Mesodermal cell (in vitro differentiated cells): ENCODE results near the gene BOD1L1.

Experiments
- H3K27ac ChIP-seq: 2 replicates; pipeline ENCODE4 v1.7.0; 2013; ENCODE audit warnings: mild to moderate bottlenecking, low read depth, low read length, moderate library complexity; ENCODE audit not compliant: severe bottlenecking
- H3K36me3 ChIP-seq: 2 replicates; pipeline ENCODE4 v1.7.1; 2013; ENCODE audit warnings: mild to moderate bottlenecking, low read length, moderate library complexity; ENCODE audit not compliant: control insufficient read depth, insufficient read depth
- H3K4me1 ChIP-seq: one replicate; pipeline ENCODE4 v1.7.1; 2013; ENCODE audit warnings: mild to moderate bottlenecking, low read length; ENCODE audit not compliant: insufficient read depth, control insufficient read depth, poor library complexity, severe bottlenecking
- H3K4me3 ChIP-seq: 2 replicates; pipeline ENCODE4 v1.7.0; 2013; ENCODE audit warnings: low read length, control low read depth, mild to moderate bottlenecking; ENCODE audit not compliant: insufficient read depth, poor library complexity, severe bottlenecking; ENCODE audit errors: extremely low read depth
- H3K9me3 ChIP-seq: 2 replicates; pipeline ENCODE4 v1.7.1; 2013; ENCODE audit warnings: mild to moderate bottlenecking, low read length, moderate library complexity; ENCODE audit not compliant: control insufficient read depth
- WGBS, 2 experiments: methylation state at CpG; one replicate each; pipeline ENCODE4 v1.1.5; 2013; ENCODE audit warnings: missing lambda C conversion rate in 2 of 2; ENCODE audit not compliant: insufficient coverage in 2 of 2; 5-methylcytosine and 5-hydroxymethylcytosine counted together

The BOD1L1 gene

DNA sequence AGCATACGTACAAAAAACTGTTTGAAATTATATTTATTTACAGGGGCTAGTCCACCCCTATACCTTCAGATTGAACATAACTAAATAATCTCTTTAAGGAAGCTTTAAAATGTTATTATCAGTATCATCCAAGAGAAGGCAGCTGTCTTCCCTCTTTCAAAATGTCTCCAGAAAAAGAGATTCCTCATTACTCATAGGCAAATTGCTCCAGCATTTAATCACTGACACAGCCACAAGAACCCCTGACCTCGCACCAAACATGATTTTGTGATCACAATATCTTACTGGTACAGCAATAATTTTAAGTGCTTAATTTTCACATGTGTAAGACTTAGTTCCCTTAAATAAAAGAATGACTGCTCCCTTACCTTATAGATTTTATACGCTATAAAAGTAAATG is 9.7 kb downstream of the BOD1L1 start:
- H3K36me3 ChIP-seq: peaks cover 52% of the 10 kb centered on the region
- no peak overlapping the region for H3K4me3 ChIP-seq
- no peaks in the 10 kb centered on the region for H3K9me3 ChIP-seq
- no CpG with 5 or more reads among the region's 3 CpGs for WGBS, 2 experiments
- H3K27ac ChIP-seq: no peak overlapping the region
- H3K4me1 ChIP-seq: peaks cover 2% of the 10 kb centered on the region

DNA sequence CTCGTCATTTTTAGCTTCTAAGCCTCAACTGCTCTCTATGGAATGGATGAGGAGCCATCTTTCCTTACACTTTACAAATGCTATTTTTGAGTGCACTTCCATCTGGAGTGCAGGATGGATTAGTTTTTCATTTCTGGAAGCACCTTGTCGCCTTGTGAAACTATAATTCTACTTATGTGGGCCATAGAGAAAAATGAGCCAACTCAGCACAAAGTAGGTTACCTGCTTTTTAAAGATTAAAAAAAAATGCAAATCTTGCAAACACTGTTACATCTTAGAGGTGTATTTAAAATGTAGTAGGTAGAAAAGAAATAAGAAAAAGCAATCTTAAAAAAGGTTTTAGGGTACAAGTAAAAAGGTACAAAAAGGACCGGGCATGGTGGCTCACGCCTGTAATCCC is 10.9 kb downstream of the BOD1L1 start:
- Histone ChIP-seq H3K4me3 (no peak overlapping the region), H3K27ac (no peak overlapping the region), H3K36me3 (peaks cover 64% of the 10 kb centered on the region), H3K4me1 (peaks cover 5% of the 10 kb centered on the region), H3K9me3 (no peaks in the 10 kb centered on the region)
- WGBS, 2 experiments: 100% methylated on average over 2 of the region's 4 CpGs; no CpG with 5 or more reads in 1 of the 2 experiments

DNA sequence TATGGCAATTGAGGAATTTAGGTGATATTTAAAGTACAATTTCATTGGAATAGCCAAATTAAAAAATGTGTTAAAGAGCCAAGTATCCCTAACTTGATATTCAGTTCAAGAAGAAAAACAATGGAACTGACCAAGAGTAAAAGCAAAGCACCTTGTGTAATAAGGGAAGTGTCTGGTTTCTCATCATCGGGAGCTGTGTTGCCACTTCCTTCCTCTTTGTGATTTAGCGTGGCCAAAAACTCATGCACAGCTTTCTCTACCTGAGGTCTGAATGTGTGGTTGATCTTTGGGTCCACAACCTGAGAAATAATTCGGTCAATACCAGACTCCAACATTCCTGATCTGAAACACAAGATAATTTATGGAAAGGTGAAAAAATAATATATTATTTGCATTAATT is 12.4 kb downstream of the BOD1L1 start:
- WGBS, 2 experiments: no CpG with 5 or more reads among the region's 3 CpGs
- no peak overlapping the region for H3K27ac ChIP-seq
- H3K9me3 ChIP-seq: no peaks in the 10 kb centered on the region
- peaks cover 5% of the 10 kb centered on the region for H3K4me1 ChIP-seq
- H3K36me3 ChIP-seq: peaks cover 75% of the 10 kb centered on the region
- H3K4me3 ChIP-seq: no peak overlapping the region

DNA sequence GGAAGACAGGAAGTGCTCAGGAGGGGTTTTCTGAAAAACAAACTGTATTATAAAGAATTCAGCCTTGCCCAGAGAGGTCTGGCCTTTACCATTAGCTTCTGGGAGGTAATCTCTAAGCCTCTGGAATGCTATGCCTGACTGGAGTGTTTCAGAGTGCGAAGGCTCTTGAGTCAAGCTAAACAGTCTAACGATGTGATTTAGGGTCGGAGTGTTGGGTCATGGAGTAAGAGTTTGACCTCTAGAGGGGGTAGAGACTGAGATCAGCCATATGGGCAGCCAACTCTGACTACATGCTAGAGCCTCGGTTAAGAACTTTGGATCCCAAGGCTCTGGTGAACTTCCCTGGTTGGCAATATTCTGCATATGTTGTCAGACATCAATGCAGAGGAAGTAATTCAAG is 15.0 kb downstream of the BOD1L1 start:
- H3K4me3 ChIP-seq: no peak overlapping the region
- H3K9me3 ChIP-seq: no peaks in the 10 kb centered on the region
- peaks cover 5% of the 10 kb centered on the region for H3K4me1 ChIP-seq
- 81 to 94% methylated on average over 3 to 4 of the region's 4 CpGs for WGBS, 2 experiments
- peaks cover 70% of the 10 kb centered on the region for H3K36me3 ChIP-seq
- peak overlapping the region; percentile 12 for H3K27ac ChIP-seq

DNA sequence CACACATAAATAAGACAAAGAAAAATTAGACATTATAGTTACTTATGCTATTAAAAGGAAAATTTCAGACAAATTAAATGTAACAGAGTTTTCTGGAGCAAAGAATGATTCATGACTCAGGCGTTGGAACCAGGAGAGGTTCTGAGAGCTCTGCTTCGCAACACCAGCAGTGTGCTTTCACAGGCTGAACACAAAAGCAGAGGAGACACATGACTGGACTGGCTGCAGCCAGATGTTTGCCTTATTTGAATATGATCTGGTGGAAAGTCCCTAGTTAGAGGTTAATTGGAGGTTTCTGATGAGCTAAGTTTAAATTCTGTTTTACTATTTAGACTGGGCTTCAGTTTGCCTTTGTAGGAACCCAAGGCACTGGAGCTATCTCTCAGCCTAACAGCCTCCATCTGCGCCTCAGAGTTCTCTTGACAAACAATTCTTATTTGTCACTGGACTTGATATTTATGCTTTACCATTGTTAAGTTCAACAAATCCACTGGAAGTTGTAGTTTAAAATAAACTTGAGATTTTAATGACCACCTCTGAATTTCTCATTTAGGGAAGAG is 16.2 kb downstream of the BOD1L1 start:
- H3K9me3 ChIP-seq: no peaks in the 10 kb centered on the region
- no peak overlapping the region for H3K27ac ChIP-seq
- H3K4me3 ChIP-seq: no peak overlapping the region
- peaks cover 64% of the 10 kb centered on the region for H3K36me3 ChIP-seq
- WGBS, 2 experiments: 100% methylated on average over 2 of the region's 3 CpGs
- H3K4me1 ChIP-seq: peaks cover 5% of the 10 kb centered on the region

DNA sequence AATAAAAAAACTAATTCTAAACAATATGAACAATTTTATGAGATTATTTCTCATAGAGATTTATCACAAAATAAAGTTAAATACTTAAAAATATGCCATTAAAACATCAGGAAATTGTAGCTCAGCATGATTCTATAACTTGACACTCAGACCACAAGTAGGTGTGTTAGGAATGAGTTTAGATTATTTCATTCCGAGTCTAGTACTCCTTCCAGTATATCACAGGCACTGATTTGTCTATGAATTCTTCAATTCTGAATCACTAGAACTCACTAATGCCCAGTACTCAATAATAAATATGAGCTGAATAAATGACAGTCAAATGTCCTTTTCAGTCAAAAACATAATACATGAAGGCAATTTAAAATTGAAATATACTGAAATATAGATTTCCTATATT is 22.2 kb downstream of the BOD1L1 start:
- Histone ChIP-seq H3K4me3 (no peak overlapping the region), H3K27ac (no peak overlapping the region), H3K36me3 (peaks cover 64% of the 10 kb centered on the region), H3K4me1 (no peaks in the 10 kb centered on the region), H3K9me3 (no peaks in the 10 kb centered on the region)
- no CpG with 5 or more reads among the region's 1 CpG for WGBS, 2 experiments

DNA sequence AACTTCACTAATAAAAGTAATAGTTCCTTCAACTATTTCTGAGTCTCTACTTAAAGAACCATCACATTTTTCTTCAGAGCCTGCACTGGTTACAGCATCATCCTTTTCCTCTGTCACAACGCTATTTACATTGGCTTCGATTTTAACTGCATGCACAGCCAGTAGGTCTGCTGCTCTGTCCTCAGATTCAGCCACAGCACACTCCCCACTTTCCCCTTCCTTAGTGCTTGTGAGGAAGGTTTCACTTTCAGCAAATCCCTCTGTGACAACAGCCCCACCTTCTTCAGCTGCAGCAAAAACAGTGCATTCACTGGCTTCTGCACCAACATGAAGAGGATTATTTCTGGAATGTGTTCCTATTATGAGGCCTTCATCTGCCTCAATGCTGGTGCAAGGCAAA is 25.7 kb downstream of the BOD1L1 start:
- H3K27ac ChIP-seq: no peak overlapping the region
- WGBS, 2 experiments: 80 to 95% methylated on average over 1 to 2 of the region's 2 CpGs
- no peaks in the 10 kb centered on the region for H3K9me3 ChIP-seq
- no peaks in the 10 kb centered on the region for H3K4me1 ChIP-seq
- no peak overlapping the region for H3K4me3 ChIP-seq
- H3K36me3 ChIP-seq: peaks cover 70% of the 10 kb centered on the region

DNA sequence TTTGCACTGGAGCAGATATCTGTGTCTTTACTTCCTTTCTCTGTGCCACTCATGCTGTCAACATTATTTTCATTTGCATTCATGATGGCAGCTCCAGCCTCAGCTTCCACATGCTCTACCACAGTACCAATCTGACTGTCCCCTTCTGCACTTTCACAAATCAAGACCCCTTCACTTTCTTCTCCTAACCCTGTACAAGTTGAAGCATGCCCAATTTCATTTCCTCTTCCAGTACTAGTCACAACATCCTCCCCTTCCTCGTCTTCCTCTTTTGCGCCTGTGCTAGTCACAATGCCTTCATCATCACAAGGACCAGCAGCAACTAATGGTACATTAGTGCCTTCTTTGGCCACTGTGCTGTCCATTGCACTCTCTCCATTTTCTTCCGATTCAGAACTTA is 26.5 kb downstream of the BOD1L1 start:
- 84 to 89% methylated on average over 3 of the region's 3 CpGs for WGBS, 2 experiments
- Histone ChIP-seq H3K9me3 (no peaks in the 10 kb centered on the region), H3K27ac (no peak overlapping the region), H3K36me3 (peaks cover 77% of the 10 kb centered on the region), H3K4me1 (no peaks in the 10 kb centered on the region), H3K4me3 (no peak overlapping the region)

DNA sequence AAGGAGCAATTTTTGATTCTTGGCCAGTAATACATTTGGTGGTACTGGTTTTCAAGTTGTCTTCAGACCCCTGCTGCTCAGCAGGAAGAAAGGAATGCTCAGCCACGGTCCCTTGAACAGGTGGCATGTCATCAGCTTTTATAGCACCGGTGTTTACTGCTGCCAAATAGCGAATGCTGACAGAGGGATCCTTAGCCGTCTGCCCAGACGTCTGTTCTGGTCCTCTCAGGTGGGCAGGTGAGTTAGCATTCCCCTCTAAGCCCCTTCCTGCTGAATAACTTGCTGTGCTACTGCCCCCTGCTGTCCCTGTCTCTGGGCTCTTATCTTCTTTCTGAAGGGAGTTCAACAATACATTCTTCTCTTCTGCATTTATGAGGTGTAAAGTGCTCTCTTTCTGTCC is 28.4 kb downstream of the BOD1L1 start:
- no peak overlapping the region for H3K27ac ChIP-seq
- H3K4me3 ChIP-seq: no peak overlapping the region
- H3K9me3 ChIP-seq: no peaks in the 10 kb centered on the region
- WGBS, 2 experiments: 80 to 81% methylated on average over 5 of the region's 5 CpGs
- H3K36me3 ChIP-seq: peaks cover 85% of the 10 kb centered on the region
- H3K4me1 ChIP-seq: no peaks in the 10 kb centered on the region

DNA sequence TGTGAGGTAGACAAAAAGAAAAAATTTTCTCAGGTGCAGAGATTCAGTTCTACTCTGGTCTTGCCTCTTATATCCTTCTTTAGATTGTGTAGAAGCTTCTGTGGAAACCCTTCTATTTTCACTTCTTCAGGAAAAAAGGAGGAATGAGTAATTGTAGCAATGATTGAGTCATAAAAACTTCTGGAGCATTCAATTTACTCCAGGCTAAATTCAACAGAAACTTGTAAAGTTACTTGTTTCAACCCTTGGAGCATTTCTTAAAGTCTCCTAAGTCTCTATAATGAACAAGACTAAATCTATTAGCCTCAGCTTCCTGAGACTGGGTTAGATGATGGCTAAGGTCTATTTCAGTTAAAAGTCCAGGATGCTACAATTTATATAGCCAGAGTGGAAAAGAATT is 29.9 kb downstream of the BOD1L1 start:
- no peak overlapping the region for H3K4me3 ChIP-seq
- no peak overlapping the region for H3K27ac ChIP-seq
- no peaks in the 10 kb centered on the region for H3K9me3 ChIP-seq
- H3K4me1 ChIP-seq: no peaks in the 10 kb centered on the region
- peaks cover 81% of the 10 kb centered on the region for H3K36me3 ChIP-seq

DNA sequence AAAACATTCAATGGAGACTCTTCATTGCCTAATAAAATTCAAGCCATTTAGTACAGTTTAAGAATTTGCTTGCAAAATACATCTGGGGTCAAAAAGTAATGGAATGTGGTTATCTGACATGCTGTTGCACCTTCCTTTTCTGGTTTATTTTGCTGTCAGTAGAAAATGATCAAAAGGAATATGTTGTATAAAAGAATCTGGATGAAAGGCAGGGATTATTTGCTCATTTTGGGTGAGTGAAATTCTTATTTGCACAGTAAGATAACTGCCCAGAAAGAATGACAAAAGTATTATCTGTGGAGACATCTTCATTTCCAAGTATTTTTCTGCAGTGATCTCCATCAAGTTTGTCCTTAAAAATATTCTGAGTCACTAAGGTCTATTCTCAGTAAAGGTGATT is 30.4 kb downstream of the BOD1L1 start:
- H3K4me1 ChIP-seq: no peaks in the 10 kb centered on the region
- H3K4me3 ChIP-seq: no peak overlapping the region
- H3K9me3 ChIP-seq: no peaks in the 10 kb centered on the region
- peaks cover 80% of the 10 kb centered on the region for H3K36me3 ChIP-seq
- H3K27ac ChIP-seq: no peak overlapping the region
